ENCODE results near the gene USO1.

DNA sequence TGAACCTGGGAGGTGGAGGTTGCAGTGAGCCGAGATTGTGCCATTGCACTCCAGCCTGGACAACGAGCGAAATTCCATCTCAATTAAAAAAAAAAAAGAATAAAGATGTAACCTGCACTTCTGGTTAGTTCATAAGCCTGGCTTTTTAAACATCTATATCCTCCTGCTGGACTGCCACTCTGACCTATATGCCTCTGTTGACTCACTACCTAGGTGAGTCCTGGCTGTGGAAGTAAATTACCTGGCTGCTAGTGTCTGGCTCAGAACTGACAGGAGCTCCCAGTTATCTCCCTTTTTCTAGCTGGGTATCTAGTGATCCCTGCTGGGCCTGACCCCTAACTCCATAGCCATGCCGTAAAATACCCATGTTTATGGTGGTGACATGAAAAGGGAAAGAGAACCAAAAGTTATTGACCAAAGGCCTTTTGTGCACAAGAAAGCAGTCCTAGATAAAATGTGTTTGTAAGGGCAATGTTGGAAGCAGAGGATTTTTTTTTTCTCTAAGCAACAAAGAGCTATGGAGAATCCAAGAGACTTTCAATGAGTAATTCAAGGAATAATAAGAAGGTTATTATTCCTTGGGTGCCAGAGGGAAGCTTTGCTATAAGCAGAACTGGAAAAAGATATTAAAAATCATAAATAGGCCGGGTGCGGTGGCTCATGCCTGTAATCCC lies 40.8 kb upstream of the USO1 start:
- TF ChIP-seq POLR2AphosphoS5 (IDR thresholded peaks at IDR 0.05; ENCODE audit: borderline replicate concordance, low read depth, low read length) (no peak), EZH2 (IDR thresholded peaks at IDR 0.05) (no peak), FOXP2 (optimal IDR thresholded peaks at IDR 0.05; ENCODE audit: control extremely low read depth, extremely low read length, insufficient read depth) (no peak)
